HepG2 (cell line): ENCODE data around the gene ARHGAP26. TPM values are rescaled to one million over a fixed set of nuclear protein-coding genes. Genes with fewer than 3 reads are reported as not detected.

ENCODE experiments used
- E2F2 ChIP-seq: sonication (generic); formaldehyde crosslinking; IDR thresholded peaks from 2 replicates; pipeline ENCODE4 v1.4.0; 2020; ENCODE audit warnings: missing genetic modification reagents, borderline replicate concordance
- SP4 ChIP-seq: sonication (generic); formaldehyde crosslinking; IDR thresholded peaks from 2 replicates; pipeline ENCODE4 v1.8.1; 2023; ENCODE audit warnings: mild to moderate bottlenecking, missing genetic modification reagents
- ZBTB40 ChIP-seq, 2 experiments: fragments of 450-650 bp in 1 of 2; sonication (generic) in 1 of 2; formaldehyde crosslinking in 1 of 2; IDR thresholded peaks; 2 replicates each; pipeline versions ENCODE4 v1.6.1 to v1.8.0; 2016 to 2022; ENCODE audit warnings: antibody characterized with exemption in 1 of 2, mild to moderate bottlenecking in 1 of 2, missing genetic modification reagents in 1 of 2
- ZMAT3 ChIP-seq: sonication (generic); formaldehyde crosslinking; conservative IDR thresholded peaks from 2 replicates; pipeline ENCODE4 v1.7.0; 2021; ENCODE audit warnings: missing genetic modification reagents
- ZNF143 ChIP-seq: sonication (generic); formaldehyde crosslinking; IDR thresholded peaks from 2 replicates; pipeline ENCODE4 v1.4.0; 2020; ENCODE audit warnings: missing genetic modification reagents
- ZNF761 ChIP-seq: sonication (generic); formaldehyde crosslinking; conservative IDR thresholded peaks from 2 replicates; pipeline ENCODE4 v1.4.0; 2020; ENCODE audit warnings: mild to moderate bottlenecking, missing genetic modification reagents
- polyA plus RNA-seq, 8 experiments: library from polyadenylated mRNA; depleted of rRNA in 3 of 8; stranded (reverse) in 7 of 8; unstranded in 1 of 8; fragments of >200 nt; fragmentation: Illumina TruSeq in 4 of 8; extraction: Trizol in 4 of 8; gene quantifications; 2 replicates each; pipeline versions ENCODE4 v1.2.1 to v1.2.3, GENCODE V29; 2011 to 2016; ENCODE audit warnings: low read depth in 4 of 8, missing spikeins in 1 of 8, mixed read lengths in 1 of 8; ENCODE audit not compliant: insufficient read depth in 1 of 8
- total RNA-seq, 5 experiments: library from RNA; depleted of rRNA; stranded (reverse); fragments of >200 nt; fragmentation: Illumina TruSeq; extraction: Trizol; gene quantifications; 2 replicates each; pipeline ENCODE4 v1.2.3, GENCODE V29; 2016; ENCODE audit warnings: low read depth in 1 of 5

Gene ARHGAP26
- total and polyA plus RNA-seq, 2 of the 13 experiments (the other 11 are each of a cell fraction or from before 2014, with no cell fraction given), result 9.6 to 18.2 TPM

- TF ChIP-seq ZNF761, result no peak
- TF ChIP-seq E2F2 (CRISPR knock-in tag), result no peak
- no peak for TF ChIP-seq SP4 (CRISPR knock-in tag)
- no peak for TF ChIP-seq ZMAT3 (CRISPR knock-in tag)
- no peak for TF ChIP-seq ZBTB40 (IDR thresholded peaks at IDR 0.05)
- TF ChIP-seq ZBTB40 (CRISPR knock-in tag; IDR thresholded peaks at IDR 0.05), result no peak
- TF ChIP-seq ZNF143 (CRISPR knock-in tag), result no peak
Measured at GRCh38 chr5:143216211-143216610, 446.0 kb downstream of the ARHGAP26 start (continued).
